ENCODE results near the gene SOD1. TPM values are rescaled to one million over a fixed set of nuclear protein-coding genes. Genes with fewer than 3 reads are reported as not detected.

Gene SOD1
- total and polyA plus RNA-seq, 2 donors (not counting 1 experiment from before 2014, with no cell fraction given) = 91.2 to 123 TPM

DNA sequence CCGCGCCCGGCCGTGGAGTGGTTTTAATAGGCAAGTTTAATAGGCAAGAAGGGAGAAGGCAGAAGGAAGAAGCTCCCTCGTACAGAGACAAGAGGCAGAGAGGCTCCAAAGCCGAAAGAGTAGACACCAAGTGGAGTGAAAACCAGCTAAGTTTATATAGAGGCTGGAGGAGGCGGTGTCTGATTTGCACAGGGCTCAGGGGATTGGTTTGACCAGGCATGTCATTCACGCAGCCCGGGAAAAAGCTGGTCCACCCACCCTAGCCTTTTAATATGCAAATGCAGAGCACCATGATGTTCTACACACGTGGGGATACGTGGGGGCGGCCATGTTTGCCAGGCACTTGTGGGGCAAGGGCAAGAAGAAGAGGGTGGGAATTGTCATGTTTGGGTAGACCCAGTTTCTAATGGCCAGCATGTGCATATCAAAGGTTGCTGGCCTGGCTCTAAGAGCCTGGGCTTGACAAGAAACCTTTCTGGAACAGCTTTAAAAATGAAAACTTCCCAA lies 18.0 kb upstream of the SOD1 start:
- Histone ChIP-seq H3K4me3 (ENCODE audit: control extremely low read depth in 1 of 5, extremely low read depth in 1 of 5, insufficient read depth in 1 of 5, low read depth in 2 of 5, low read length in 4 of 5) (no peak overlapping the region), H2AFZ (ENCODE audit: insufficient read depth, low read depth, low read length, poor library complexity, severe bottlenecking) (no peak overlapping the region), H3K9me3 (ENCODE audit: control extremely low read depth in 1 of 3, control insufficient read depth in 2 of 3, insufficient read depth in 1 of 3, low read length in 2 of 3) (peaks cover 0 to 13% (median 9%) of the 10 kb centered on the region in 3 donors), H3K4me1 (ENCODE audit: control insufficient read depth in 2 of 2, insufficient read depth in 2 of 2, low read length in 2 of 2) (no peaks in the 10 kb centered on the region), H4K20me1 (ENCODE audit: control insufficient read depth, insufficient read depth, low read length, poor library complexity, severe bottlenecking) (no peaks in the 10 kb centered on the region), H3K27me3 (replicated peaks in 1 of 4; ENCODE audit: control extremely low read depth in 1 of 4, control insufficient read depth in 3 of 4, insufficient read depth in 4 of 4, low read length in 3 of 4) (no peaks in the 10 kb centered on the region), H3K36me3 (replicated peaks in 1 of 2; ENCODE audit: control extremely low read depth in 1 of 2, control insufficient read depth in 1 of 2, extremely low read depth in 1 of 2, insufficient read depth in 2 of 2, low read length in 1 of 2) (no peaks in the 10 kb centered on the region), H3K4me2 (replicated peaks; ENCODE audit: low read depth, low read length, poor library complexity, severe bottlenecking) (no peak overlapping the region), H3K9ac (ENCODE audit: low read length) (no peak overlapping the region), H3K79me2 (ENCODE audit: control insufficient read depth, insufficient read depth, low read length) (no peaks in the 10 kb centered on the region), H3K27ac (ENCODE audit: low read length in 2 of 2) (no peak overlapping the region)
- POLR2A ChIA-PET = no interaction called here
- Mint-ChIP-seq H3K27ac (no peak overlapping the region), H3K4me3 (no peak overlapping the region), H3K9me3 (ENCODE audit: insufficient read depth) (peaks cover 5% of the 10 kb centered on the region), H3K4me1 (no peaks in the 10 kb centered on the region), H3K27me3 (peaks cover 4% of the 10 kb centered on the region)
- intact Hi-C loops (cut with micrococcal nuclease) = no loop called here
- ATAC-seq (ENCODE audit: low read depth) (no peak), DNase-seq (no peak)
- CTCF ChIA-PET = no interaction called here
- WGBS (ENCODE audit: insufficient coverage) = 98% methylated on average over 9 of the region's 12 CpGs
- TF ChIP-seq EZH2 (IDR thresholded peaks at IDR 0.05; ENCODE audit: borderline replicate concordance, insufficient read depth, low read depth, low read length, poor library complexity, severe bottlenecking) = no peak
- TF ChIP-seq, protein P1, sequence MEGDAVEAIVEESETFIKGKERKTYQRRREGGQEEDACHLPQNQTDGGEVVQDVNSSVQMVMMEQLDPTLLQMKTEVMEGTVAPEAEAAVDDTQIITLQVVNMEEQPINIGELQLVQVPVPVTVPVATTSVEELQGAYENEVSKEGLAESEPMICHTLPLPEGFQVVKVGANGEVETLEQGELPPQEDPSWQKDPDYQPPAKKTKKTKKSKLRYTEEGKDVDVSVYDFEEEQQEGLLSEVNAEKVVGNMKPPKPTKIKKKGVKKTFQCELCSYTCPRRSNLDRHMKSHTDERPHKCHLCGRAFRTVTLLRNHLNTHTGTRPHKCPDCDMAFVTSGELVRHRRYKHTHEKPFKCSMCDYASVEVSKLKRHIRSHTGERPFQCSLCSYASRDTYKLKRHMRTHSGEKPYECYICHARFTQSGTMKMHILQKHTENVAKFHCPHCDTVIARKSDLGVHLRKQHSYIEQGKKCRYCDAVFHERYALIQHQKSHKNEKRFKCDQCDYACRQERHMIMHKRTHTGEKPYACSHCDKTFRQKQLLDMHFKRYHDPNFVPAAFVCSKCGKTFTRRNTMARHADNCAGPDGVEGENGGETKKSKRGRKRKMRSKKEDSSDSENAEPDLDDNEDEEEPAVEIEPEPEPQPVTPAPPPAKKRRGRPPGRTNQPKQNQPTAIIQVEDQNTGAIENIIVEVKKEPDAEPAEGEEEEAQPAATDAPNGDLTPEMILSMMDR (IDR thresholded peaks at IDR 0.05) = no peak

DNA sequence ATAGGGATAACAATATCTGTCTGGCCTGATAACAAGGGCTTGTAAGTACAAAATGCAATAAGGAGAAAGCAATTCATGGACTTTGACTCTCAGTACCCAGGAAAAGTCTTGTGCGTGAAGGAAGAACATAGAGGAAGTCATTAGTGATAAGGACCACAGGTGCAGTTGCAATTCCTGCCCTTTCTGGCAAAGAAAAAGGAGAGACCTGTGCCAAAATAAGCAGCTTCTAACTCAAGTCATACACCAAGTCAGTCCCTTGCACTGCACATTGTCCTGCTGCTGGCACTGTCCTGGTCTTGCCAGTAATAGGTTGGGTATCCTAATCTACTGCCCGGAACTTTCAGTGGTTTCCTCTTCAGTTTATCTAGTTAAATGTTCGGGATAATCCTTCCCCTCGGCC lies 14.8 kb upstream of the SOD1 start:
- WGBS (ENCODE audit: insufficient coverage) = 69% methylated on average over 2 of the region's 4 CpGs
- H3K9ac ChIP-seq (ENCODE audit: low read length) = no peak overlapping the region
- Mint-ChIP-seq H3K27ac (no peak overlapping the region), H3K4me3 (no peak overlapping the region), H3K4me1 (peaks cover 7% of the 10 kb centered on the region), H3K9me3 (ENCODE audit: insufficient read depth) (no peaks in the 10 kb centered on the region), H3K27me3 (peaks cover 2% of the 10 kb centered on the region)
- H3K4me3 ChIP-seq (ENCODE audit: control extremely low read depth in 1 of 5, extremely low read depth in 1 of 5, insufficient read depth in 1 of 5, low read depth in 2 of 5, low read length in 4 of 5) = no peak overlapping the region
- H3K27ac ChIP-seq (ENCODE audit: low read length in 2 of 2) = no peak overlapping the region
- no peak overlapping the region for H2AFZ ChIP-seq (ENCODE audit: insufficient read depth, low read depth, low read length, poor library complexity, severe bottlenecking)
- intact Hi-C loops (cut with micrococcal nuclease) = no loop called here
- ATAC-seq (ENCODE audit: low read depth) (no peak), DNase-seq (no peak)
- H3K27me3 ChIP-seq (replicated peaks in 1 of 4; ENCODE audit: control extremely low read depth in 1 of 4, control insufficient read depth in 3 of 4, insufficient read depth in 4 of 4, low read length in 3 of 4) = no peaks in the 10 kb centered on the region
- H4K20me1 ChIP-seq (ENCODE audit: control insufficient read depth, insufficient read depth, low read length, poor library complexity, severe bottlenecking) = no peaks in the 10 kb centered on the region
- no peak for TF ChIP-seq EZH2 (IDR thresholded peaks at IDR 0.05; ENCODE audit: borderline replicate concordance, insufficient read depth, low read depth, low read length, poor library complexity, severe bottlenecking)
- TF ChIP-seq, protein P1 (IDR thresholded peaks at IDR 0.05) = no peak
- ChIA-PET CTCF (no interaction called here), POLR2A (no interaction called here)
- no peaks in the 10 kb centered on the region for H3K79me2 ChIP-seq (ENCODE audit: control insufficient read depth, insufficient read depth, low read length)
- no peak overlapping the region for H3K4me2 ChIP-seq (replicated peaks; ENCODE audit: low read depth, low read length, poor library complexity, severe bottlenecking)
- peaks cover 0 to 10% of the 10 kb centered on the region in 2 donors for H3K4me1 ChIP-seq (ENCODE audit: control insufficient read depth in 2 of 2, insufficient read depth in 2 of 2, low read length in 2 of 2)
- no peaks in the 10 kb centered on the region for H3K9me3 ChIP-seq (ENCODE audit: control extremely low read depth in 1 of 3, control insufficient read depth in 2 of 3, insufficient read depth in 1 of 3, low read length in 2 of 3)
- no peaks in the 10 kb centered on the region for H3K36me3 ChIP-seq (replicated peaks in 1 of 2; ENCODE audit: control extremely low read depth in 1 of 2, control insufficient read depth in 1 of 2, extremely low read depth in 1 of 2, insufficient read depth in 2 of 2, low read length in 1 of 2)
